HG02973 (cell line): ENCODE results near the gene SH3TC1.

Experiments used
- ATAC-seq: cut with Tn5 transposase; IDR thresholded peaks from one replicate; pipeline ENCODE4 v1.9.1; 2021; ENCODE audit warnings: moderate library complexity; ENCODE audit not compliant: unreplicated experiment

The SH3TC1 gene

GRCh38 chr4:8212622-8213021 lies 13.5 kb downstream of the SH3TC1 start:
- ATAC-seq = no peak

- ATAC-seq = no peak
These were observed 14.0 kb downstream of the SH3TC1 start for GRCh38 chr4:8213121-8213520.

- ATAC-seq = no peak
These were observed 15.0 kb downstream of the SH3TC1 start for GRCh38 chr4:8214136-8214535.

GRCh38 chr4:8215001-8215427 lies 15.9 kb downstream of the SH3TC1 start:
- ATAC-seq = no peak

GRCh38 chr4:8215641-8216442 lies 16.8 kb downstream of the SH3TC1 start:
- no peak for ATAC-seq

GRCh38 chr4:8216443-8217245 lies 17.6 kb downstream of the SH3TC1 start:
- no peak for ATAC-seq

- ATAC-seq = no peak
These were observed 18.1 kb downstream of the SH3TC1 start for GRCh38 chr4:8217246-8217511.

- ATAC-seq = no peak
These were observed 18.8 kb downstream of the SH3TC1 start for GRCh38 chr4:8217871-8218270.

GRCh38 chr4:8218371-8219031 lies 19.4 kb downstream of the SH3TC1 start:
- no peak for ATAC-seq

GRCh38 chr4:8219236-8219635 lies 20.1 kb downstream of the SH3TC1 start:
- no peak for ATAC-seq

GRCh38 chr4:8220661-8221450 lies 21.8 kb downstream of the SH3TC1 start:
- no peak for ATAC-seq

- ATAC-seq = no peak
These were observed 22.4 kb downstream of the SH3TC1 start for GRCh38 chr4:8221476-8221875.

- no peak for ATAC-seq
These were observed 22.9 kb downstream of the SH3TC1 start for GRCh38 chr4:8221985-8222384.

GRCh38 chr4:8222609-8223388 lies 23.7 kb downstream of the SH3TC1 start:
- ATAC-seq = no peak

- ATAC-seq = no peak
These were observed 25.3 kb downstream of the SH3TC1 start for GRCh38 chr4:8224267-8224974.

- ATAC-seq = no peak
These were observed 26.0 kb downstream of the SH3TC1 start for GRCh38 chr4:8224975-8225625.

- ATAC-seq = no peak
These were observed 26.8 kb downstream of the SH3TC1 start for GRCh38 chr4:8225706-8226443.

- no peak for ATAC-seq
These were observed 28.2 kb downstream of the SH3TC1 start for GRCh38 chr4:8227201-8227770.
